ENCODE results near the gene SYT11.

- TF ChIP-seq TEAD4 (IDR thresholded peaks at IDR 0.05) (no peak), TCF12 (IDR thresholded peaks at IDR 0.05; ENCODE audit: low read depth) (no peak)
- TF ChIP-seq, protein P1, sequence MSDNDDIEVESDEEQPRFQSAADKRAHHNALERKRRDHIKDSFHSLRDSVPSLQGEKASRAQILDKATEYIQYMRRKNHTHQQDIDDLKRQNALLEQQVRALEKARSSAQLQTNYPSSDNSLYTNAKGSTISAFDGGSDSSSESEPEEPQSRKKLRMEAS (IDR thresholded peaks at IDR 0.05): no peak
Measured at GRCh38 chr1:155833665-155834295, 25.6 kb upstream of the SYT11 start.
